T-cell (primary cell): ENCODE measurements around the gene CAPSL. TPM values are rescaled to one million over a fixed set of nuclear protein-coding genes. Genes with fewer than 3 reads are reported as not detected.
"Not testable (repeated sequence)": the region's sequence is repeated elsewhere in the genome, so short reads cannot be mapped to it uniquely, and the experiment has no call there.

Experiments used
- ATAC-seq, 4 experiments: fragments of 200-7000 bp in 3 of 4; fragments of 150-1000 bp in 1 of 4; cut with Tn5 transposase; replicated peaks in 1 of 4; 1 replicate in 3 of 4; 2 replicates in 1 of 4; pipeline ENCODE4 v1.10.0; 2021; ENCODE audit warnings: moderate library complexity in 3 of 4, mild to moderate bottlenecking in 2 of 4, moderate number of reproducible peaks in 1 of 4
- CTCF ChIA-PET, 2 donors: fragments of 300-600 bp; sonication (Branson Sonifier 250); formaldehyde crosslinking; loops; one replicate each; lab custom pipeline; 2022; ENCODE audit warnings: antibody characterized with exemption in 2 of 2; lab: Charles Lee
- POLR2A ChIA-PET, 2 donors: fragments of 300-600 bp; sonication (Branson Sonifier 250); formaldehyde crosslinking; loops; one replicate each; lab custom pipeline; 2022; ENCODE audit warnings: antibody characterized with exemption in 2 of 2; lab: Charles Lee
- DNase-seq, 35 experiments: peaks; one replicate each; pipeline versions ENCODE4 v3.0.0 to v3.0.0-alpha.2; 2013 to 2023
- H3K27ac ChIP-seq: one replicate; pipeline ENCODE4 v1.5.1; 2013; ENCODE audit warnings: low read length
- H3K27me3 ChIP-seq, 2 experiments: replicated peaks in 1 of 2; 1 replicate in 1 of 2; 2 replicates in 1 of 2; pipeline versions ENCODE4 v1.6.1 to v1.7.0; 2013; ENCODE audit warnings: low read length in 1 of 2, mixed read lengths in 1 of 2; ENCODE audit not compliant: control insufficient read depth in 2 of 2, insufficient read depth in 2 of 2; ENCODE audit errors: extremely low read depth in 1 of 2
- H3K36me3 ChIP-seq, 2 donors: 1 replicate in 1 of 2; 2 replicates in 1 of 2; pipeline versions ENCODE4 v1.6.1 to v1.7.0; 2013; ENCODE audit warnings: low read length in 1 of 2; ENCODE audit not compliant: control insufficient read depth in 2 of 2, insufficient read depth in 1 of 2; ENCODE audit errors: extremely low read depth in 1 of 2
- H3K4me1 ChIP-seq, 2 experiments: 1 replicate in 1 of 2; 2 replicates in 1 of 2; pipeline versions ENCODE4 v1.6.1 to v1.7.0; 2013; ENCODE audit warnings: low read length in 2 of 2, mixed read lengths in 1 of 2; ENCODE audit not compliant: insufficient read depth in 2 of 2, control insufficient read depth in 1 of 2; ENCODE audit errors: extremely low read depth in 1 of 2
- H3K4me3 ChIP-seq, 2 donors: 1 replicate in 1 of 2; 2 replicates in 1 of 2; pipeline versions ENCODE4 v1.5.1 to v1.7.0; 2013; ENCODE audit warnings: mild to moderate bottlenecking in 2 of 2, low read length in 1 of 2, moderate library complexity in 1 of 2; ENCODE audit not compliant: control insufficient read depth in 1 of 2; ENCODE audit errors: extremely low read depth in 1 of 2
- H3K9me3 ChIP-seq: 2 replicates; pipeline ENCODE4 v1.7.0; 2013
- H3K27ac Mint-ChIP-seq, 2 donors: one replicate each; pipeline ENCODE4 v1.8.0; 2020 to 2021; ENCODE audit warnings: mild to moderate bottlenecking in 2 of 2, mixed read lengths in 2 of 2
- H3K27me3 Mint-ChIP-seq, 2 donors: one replicate each; pipeline ENCODE4 v1.8.0; 2021 to 2022; ENCODE audit warnings: mixed read lengths in 2 of 2
- H3K36me3 Mint-ChIP-seq: one replicate; pipeline ENCODE4 v1.8.0; 2021; ENCODE audit warnings: mixed read lengths
- H3K4me1 Mint-ChIP-seq, 3 donors: one replicate each; pipeline ENCODE4 v1.8.0; 2020 to 2022; ENCODE audit warnings: mixed read lengths in 3 of 3, mild to moderate bottlenecking in 1 of 3
- H3K4me3 Mint-ChIP-seq, 3 donors: one replicate each; pipeline ENCODE4 v1.8.0; 2020 to 2022; ENCODE audit warnings: mild to moderate bottlenecking in 3 of 3, mixed read lengths in 3 of 3, moderate library complexity in 3 of 3
- H3K9me3 Mint-ChIP-seq, 3 donors: one replicate each; pipeline ENCODE4 v1.8.0; 2020 to 2022; ENCODE audit warnings: mixed read lengths in 3 of 3
- WGBS: methylation state at CpG from one replicate; pipeline ENCODE4 v1.1.5; 2013; ENCODE audit warnings: missing lambda C conversion rate; ENCODE audit not compliant: insufficient coverage; 5-methylcytosine and 5-hydroxymethylcytosine counted together
- total RNA-seq, 35 experiments: library from RNA in 6 of 35; stranded (reverse) in 6 of 35; fragments of 120-200 nt in 1 of 35; gene quantifications; one replicate each; pipeline versions ENCODE4 v1.2.1 to v1.2.4 and lab custom pipeline; 2013 to 2026

CAPSL gene
- total RNA-seq, 5 donors from 2014 or later (not counting 1 experiment from before 2014, with no cell fraction given), result not detected

GRCh38 chr5:35894131-35894530, 44.3 kb downstream of the CAPSL start:
- ATAC-seq, result no peak
- Mint-ChIP-seq H3K4me3 (no peak overlapping the region), H3K27me3 (no peaks in the 10 kb centered on the region), H3K27ac (no peak overlapping the region), H3K4me1 (peaks cover 5 to 11% (median 5%) of the 10 kb centered on the region in 3 donors), H3K36me3 (no peaks in the 10 kb centered on the region), H3K9me3 (no peaks in the 10 kb centered on the region)
- Histone ChIP-seq H3K9me3 (no peaks in the 10 kb centered on the region), H3K4me1 (peaks cover 0 to under 1% of the 10 kb centered on the region in 2 experiments), H3K27ac (no peak overlapping the region), H3K36me3 (no peaks in the 10 kb centered on the region), H3K27me3 (no peaks in the 10 kb centered on the region), H3K4me3 (no peak overlapping the region)
- ChIA-PET CTCF (interaction anchor here in 1 of 2 donors (0.9 kb wide), 1 partner anchor 30 kb away, joined by 3 read pairs; no protein-coding TSS in a partner anchor), POLR2A (no interaction called here)
- DNase-seq, result no peak
- no CpG with 5 or more reads among the region's 5 CpGs for WGBS

- ATAC-seq, H3K27ac Mint-ChIP-seq, H3K27ac ChIP-seq, H3K27me3 Mint-ChIP-seq, H3K4me3 Mint-ChIP-seq, CTCF ChIA-PET, H3K36me3 ChIP-seq, H3K36me3 Mint-ChIP-seq, H3K27me3 ChIP-seq, POLR2A ChIA-PET, H3K4me1 Mint-ChIP-seq, DNase-seq, H3K4me3 ChIP-seq, H3K9me3 Mint-ChIP-seq, H3K9me3 ChIP-seq, H3K4me1 ChIP-seq: not testable (repeated sequence)
- WGBS, result 92% methylated on average over 11 of the region's 23 CpGs
Measured at GRCh38 chr5:35892799-35893198, 45.6 kb downstream of the CAPSL start.

GRCh38 chr5:35890021-35891020, 48.1 kb downstream of the CAPSL start:
- WGBS, result 100% methylated on average over 3 of the region's 5 CpGs
- H3K4me3 Mint-ChIP-seq, result no peak overlapping the region
- CTCF ChIA-PET, result interaction anchor here in 1 of 2 donors (1.0 kb wide), 1 partner anchor 231 kb away, joined by 5 read pairs; no protein-coding TSS in a partner anchor
- H3K9me3 Mint-ChIP-seq, result no peaks in the 10 kb centered on the region
- no peak overlapping the region for H3K27ac Mint-ChIP-seq
- Histone ChIP-seq H3K9me3 (no peaks in the 10 kb centered on the region), H3K27me3 (no peaks in the 10 kb centered on the region), H3K4me3 (no peak overlapping the region), H3K36me3 (no peaks in the 10 kb centered on the region), H3K4me1 (no peaks in the 10 kb centered on the region), H3K27ac (no peak overlapping the region)
- DNase-seq (no peak), ATAC-seq (no peak)
- no peaks in the 10 kb centered on the region for H3K27me3 Mint-ChIP-seq
- POLR2A ChIA-PET, result no interaction called here
- no peaks in the 10 kb centered on the region for H3K36me3 Mint-ChIP-seq
- H3K4me1 Mint-ChIP-seq, result no peaks in the 10 kb centered on the region

DNA sequence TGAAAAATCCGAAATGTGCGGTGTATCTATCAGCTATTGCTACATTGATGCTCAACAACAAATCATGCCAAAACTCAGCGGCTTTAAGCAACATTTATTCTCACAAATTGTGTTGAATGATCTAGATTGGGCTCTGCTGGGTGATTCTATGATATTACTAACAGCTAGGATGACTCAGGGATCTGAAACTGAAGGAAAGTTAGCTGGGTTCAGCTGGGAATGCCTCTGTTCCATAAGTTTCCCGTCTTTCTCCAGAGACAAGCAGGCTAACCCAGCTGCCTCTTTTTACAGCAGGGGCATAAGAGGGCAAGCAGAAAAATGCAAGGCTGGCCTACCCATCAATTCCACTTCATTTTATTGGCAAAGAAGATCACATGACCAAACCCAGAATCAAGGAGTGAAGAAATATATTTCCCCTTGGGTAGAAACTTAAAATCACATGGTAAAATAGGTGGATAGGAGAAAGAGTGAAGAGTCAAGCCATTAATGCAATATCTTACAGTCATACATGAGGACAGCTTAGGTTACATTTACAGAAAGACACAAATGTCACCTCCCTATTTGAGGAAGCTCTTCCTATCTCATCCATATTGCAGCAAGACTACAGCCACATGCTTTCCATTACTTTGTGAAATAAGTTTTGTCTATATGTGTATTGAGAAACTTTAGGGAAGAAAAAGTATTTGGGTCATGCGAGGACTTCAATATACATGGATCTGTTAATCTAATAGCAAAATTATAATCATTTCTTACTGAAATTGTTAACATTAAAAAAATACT, 50.9 kb downstream of the CAPSL start:
- CTCF ChIA-PET, result interaction anchor here in 1 of 2 donors (0.6 kb wide), 1 partner anchor 38 kb away, joined by 3 read pairs; no protein-coding TSS in a partner anchor
- WGBS, result no CpG with 5 or more reads among the region's 5 CpGs

GRCh38 chr5:35886381-35886780, 52.0 kb downstream of the CAPSL start:
- Histone ChIP-seq H3K27ac (no peak overlapping the region), H3K9me3 (no peaks in the 10 kb centered on the region), H3K36me3 (no peaks in the 10 kb centered on the region), H3K4me3 (no peak overlapping the region), H3K27me3 (no peaks in the 10 kb centered on the region), H3K4me1 (peaks cover 12 to 16% of the 10 kb centered on the region in 2 experiments)
- no CpG with 5 or more reads among the region's 3 CpGs for WGBS
- Mint-ChIP-seq H3K4me3 (no peak overlapping the region), H3K4me1 (peaks cover 22 to 30% (median 29%) of the 10 kb centered on the region in 3 donors), H3K27me3 (no peaks in the 10 kb centered on the region), H3K36me3 (peaks cover 3% of the 10 kb centered on the region), H3K27ac (no peak overlapping the region), H3K9me3 (no peaks in the 10 kb centered on the region)
- no peak for DNase-seq
- CTCF ChIA-PET, result no interaction called here
- POLR2A ChIA-PET, result no interaction called here
- ATAC-seq, result no peak

More for the DNA sequence above, 50.9 kb downstream of the CAPSL start:
- ATAC-seq (no peak), DNase-seq (no peak)
- peaks cover 12 to 16% of the 10 kb centered on the region in 2 experiments for H3K4me1 ChIP-seq
- Mint-ChIP-seq H3K4me1 (peaks cover 20 to 22% (median 22%) of the 10 kb centered on the region in 3 donors), H3K36me3 (peaks cover 3% of the 10 kb centered on the region), H3K27me3 (no peaks in the 10 kb centered on the region), H3K4me3 (no peak overlapping the region), H3K9me3 (no peaks in the 10 kb centered on the region), H3K27ac (no peak overlapping the region)
- H3K9me3 ChIP-seq, result no peaks in the 10 kb centered on the region
- POLR2A ChIA-PET, result no interaction called here
- H3K27me3 ChIP-seq, result no peaks in the 10 kb centered on the region
- H3K36me3 ChIP-seq, result no peaks in the 10 kb centered on the region
- H3K4me3 ChIP-seq, result no peak overlapping the region
- no peak overlapping the region for H3K27ac ChIP-seq

DNA sequence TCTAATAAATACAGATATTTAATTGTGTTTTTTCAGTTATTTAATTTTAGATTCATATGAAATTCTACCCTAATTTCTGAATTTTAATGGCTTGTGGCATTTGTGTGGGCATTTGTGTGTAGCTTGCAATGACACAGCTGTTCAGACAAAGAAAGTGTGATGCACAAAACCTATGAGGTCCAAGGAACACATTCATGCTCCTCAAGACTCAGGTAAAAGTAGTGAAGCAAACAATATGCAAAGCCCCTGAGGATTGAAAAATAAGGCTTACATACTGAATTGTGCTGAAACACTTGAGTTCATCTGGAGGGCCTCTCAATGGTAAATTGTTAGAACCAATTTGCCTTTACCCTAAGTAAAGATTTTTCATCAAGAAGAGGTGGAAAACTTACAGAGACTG, 53.6 kb downstream of the CAPSL start:
- Mint-ChIP-seq H3K4me3 (no peak overlapping the region), H3K27me3 (no peaks in the 10 kb centered on the region), H3K36me3 (peaks cover 3% of the 10 kb centered on the region), H3K4me1 (peaks cover 33 to 41% (median 39%) of the 10 kb centered on the region in 3 donors), H3K9me3 (no peaks in the 10 kb centered on the region), H3K27ac (no peak overlapping the region)
- ATAC-seq (no peak), DNase-seq (no peak)
- POLR2A ChIA-PET, result no interaction called here
- Histone ChIP-seq H3K27ac (no peak overlapping the region), H3K4me1 (peaks cover 12 to 17% of the 10 kb centered on the region in 2 experiments), H3K4me3 (no peak overlapping the region), H3K36me3 (no peaks in the 10 kb centered on the region), H3K9me3 (no peaks in the 10 kb centered on the region), H3K27me3 (no peaks in the 10 kb centered on the region)
- CTCF ChIA-PET, result no interaction called here
